GM12872 (cell line): Measurements from ENCODE around the gene PERM1.

Experiments
- TF ChIP-seq, protein P1 (sequence below): IDR thresholded peaks from 3 replicates; pipeline ENCODE4 v1.5.1; 2011; ENCODE audit warnings: low read depth, mild to moderate bottlenecking, low read length, moderate library complexity; ENCODE audit not compliant: insufficient read depth

The PERM1 gene

GRCh38 chr1:981491-981954 lies 370 bp downstream of the PERM1 start:
- TF ChIP-seq, protein P1, sequence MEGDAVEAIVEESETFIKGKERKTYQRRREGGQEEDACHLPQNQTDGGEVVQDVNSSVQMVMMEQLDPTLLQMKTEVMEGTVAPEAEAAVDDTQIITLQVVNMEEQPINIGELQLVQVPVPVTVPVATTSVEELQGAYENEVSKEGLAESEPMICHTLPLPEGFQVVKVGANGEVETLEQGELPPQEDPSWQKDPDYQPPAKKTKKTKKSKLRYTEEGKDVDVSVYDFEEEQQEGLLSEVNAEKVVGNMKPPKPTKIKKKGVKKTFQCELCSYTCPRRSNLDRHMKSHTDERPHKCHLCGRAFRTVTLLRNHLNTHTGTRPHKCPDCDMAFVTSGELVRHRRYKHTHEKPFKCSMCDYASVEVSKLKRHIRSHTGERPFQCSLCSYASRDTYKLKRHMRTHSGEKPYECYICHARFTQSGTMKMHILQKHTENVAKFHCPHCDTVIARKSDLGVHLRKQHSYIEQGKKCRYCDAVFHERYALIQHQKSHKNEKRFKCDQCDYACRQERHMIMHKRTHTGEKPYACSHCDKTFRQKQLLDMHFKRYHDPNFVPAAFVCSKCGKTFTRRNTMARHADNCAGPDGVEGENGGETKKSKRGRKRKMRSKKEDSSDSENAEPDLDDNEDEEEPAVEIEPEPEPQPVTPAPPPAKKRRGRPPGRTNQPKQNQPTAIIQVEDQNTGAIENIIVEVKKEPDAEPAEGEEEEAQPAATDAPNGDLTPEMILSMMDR, result no peak

DNA sequence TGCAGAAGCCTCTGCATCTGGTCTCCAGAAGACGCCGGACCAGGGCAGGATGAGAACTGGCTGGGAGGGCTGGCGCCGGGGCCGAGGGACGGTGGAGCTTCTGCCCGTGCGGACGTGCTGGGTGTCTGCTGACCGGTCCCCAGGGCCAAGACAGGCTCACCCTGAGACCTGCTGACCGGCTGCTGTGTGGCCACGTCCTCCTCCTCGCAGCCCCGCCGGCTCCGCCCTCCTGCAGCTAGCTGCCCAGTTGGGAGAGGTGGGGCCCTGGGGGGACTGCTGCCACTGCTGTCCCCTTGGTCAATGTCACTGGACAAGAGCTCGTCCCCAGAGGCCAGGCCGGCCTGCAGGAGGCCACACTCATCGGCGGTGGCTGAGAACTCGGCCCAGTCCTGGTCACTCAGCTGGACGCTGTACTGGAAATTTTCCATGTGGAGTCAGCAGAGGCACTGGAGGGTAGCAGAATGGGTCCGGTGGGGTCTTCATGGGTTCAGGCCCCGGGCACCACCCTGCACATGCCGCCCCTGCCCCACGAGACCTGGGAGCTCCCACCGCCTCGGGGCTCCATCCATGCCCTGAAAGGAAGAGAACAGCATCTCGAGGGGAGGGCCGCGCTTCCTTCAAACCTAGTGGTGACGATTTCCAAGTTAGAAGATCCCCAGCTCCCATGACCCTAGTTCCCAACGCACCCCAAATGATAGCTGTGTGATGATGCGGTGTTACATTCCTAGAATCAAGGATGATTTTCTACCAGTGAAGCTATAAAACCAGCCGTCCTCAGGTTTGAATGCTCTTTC lies 1.1 kb downstream of the PERM1 start:
- TF ChIP-seq, protein P1, result no peak

DNA sequence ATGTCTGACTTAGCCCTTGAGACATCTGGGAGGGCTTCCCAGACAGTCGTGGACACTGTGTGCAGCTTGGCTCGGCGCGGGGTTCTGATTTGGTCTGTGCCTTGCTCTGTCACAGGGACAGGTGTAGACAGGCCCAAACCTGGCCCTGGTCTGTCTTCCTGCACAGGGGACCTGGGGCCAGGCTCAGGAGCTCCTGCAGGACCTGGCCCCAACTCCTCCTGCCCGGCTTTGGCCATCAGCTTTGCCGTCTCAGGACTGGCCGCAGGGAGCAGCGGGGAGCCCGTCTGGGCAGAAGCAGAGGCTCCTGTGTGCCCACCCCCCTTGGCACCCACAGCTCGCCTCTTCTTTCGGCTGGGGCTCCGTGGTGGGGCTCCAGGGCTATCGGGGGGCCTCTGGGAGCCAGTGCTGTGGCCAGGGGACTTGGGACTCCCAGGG lies 1.7 kb downstream of the PERM1 start:
- TF ChIP-seq, protein P1, result no peak

GRCh38 chr1:979744-980072 lies 2.2 kb downstream of the PERM1 start:
- TF ChIP-seq, protein P1, result no peak

- TF ChIP-seq, protein P1, result no peak
Measured at GRCh38 chr1:978835-979743, 2.8 kb downstream of the PERM1 start.

- TF ChIP-seq, protein P1, result no peak
Measured at GRCh38 chr1:978069-978834, 3.6 kb downstream of the PERM1 start.
